HG02852 (cell line): Measurements from ENCODE around the gene DISP1.
"Not testable (repeated sequence)": the region's sequence is repeated elsewhere in the genome, so short reads cannot be mapped to it uniquely, and the experiment has no call there.

Experiments used
- ATAC-seq: cut with Tn5 transposase; IDR thresholded peaks from one replicate; pipeline ENCODE4 v1.9.1; 2021; ENCODE audit warnings: mild to moderate bottlenecking, moderate library complexity; ENCODE audit not compliant: unreplicated experiment

The DISP1 gene

GRCh38 chr1:222794656-222795474 lies 20.0 kb upstream of the DISP1 start:
- no peak for ATAC-seq

- no peak for ATAC-seq
Observed at GRCh38 chr1:222798116-222798515, 16.7 kb upstream of the DISP1 start.

GRCh38 chr1:222798975-222799374 lies 15.9 kb upstream of the DISP1 start:
- no peak for ATAC-seq

GRCh38 chr1:222801067-222801466 lies 13.8 kb upstream of the DISP1 start:
- no peak for ATAC-seq

GRCh38 chr1:222811671-222812070 lies 3.2 kb upstream of the DISP1 start:
- no peak for ATAC-seq

- ATAC-seq: no peak
Observed at GRCh38 chr1:222813866-222814535, 838 bp upstream of the DISP1 start.

GRCh38 chr1:222815440-222815765 lies 564 bp downstream of the DISP1 start:
- no peak for ATAC-seq

- no peak for ATAC-seq
Observed at GRCh38 chr1:222817529-222817928, 2.7 kb downstream of the DISP1 start.

- no peak for ATAC-seq
Observed at GRCh38 chr1:222818171-222818570, 3.3 kb downstream of the DISP1 start.

- no peak for ATAC-seq
Observed at GRCh38 chr1:222820171-222820712, 5.4 kb downstream of the DISP1 start.

- ATAC-seq: no peak
Observed at GRCh38 chr1:222821239-222821638, 6.4 kb downstream of the DISP1 start.

- ATAC-seq: no peak
Observed at GRCh38 chr1:222823695-222824094, 8.9 kb downstream of the DISP1 start.

- no peak for ATAC-seq
Observed at GRCh38 chr1:222824641-222825040, 9.8 kb downstream of the DISP1 start.

- ATAC-seq: no peak
Observed at GRCh38 chr1:222828939-222829338, 14.1 kb downstream of the DISP1 start.

- ATAC-seq: no peak
Observed at GRCh38 chr1:222829868-222830267, 15.0 kb downstream of the DISP1 start.

- ATAC-seq: no peak
Observed at GRCh38 chr1:222833356-222833876, 18.6 kb downstream of the DISP1 start.

GRCh38 chr1:222843469-222844410 lies 28.9 kb downstream of the DISP1 start:
- ATAC-seq: no peak

- ATAC-seq: no peak
Observed at GRCh38 chr1:222844411-222844779, 29.6 kb downstream of the DISP1 start.

GRCh38 chr1:222845763-222846162 lies 30.9 kb downstream of the DISP1 start:
- ATAC-seq: no peak

GRCh38 chr1:222850550-222850949 lies 35.7 kb downstream of the DISP1 start:
- ATAC-seq: not testable (repeated sequence)

- ATAC-seq: no peak
Observed at GRCh38 chr1:222852326-222852725, 37.5 kb downstream of the DISP1 start.
